DND-41 (cell line): ENCODE results near the gene GFPT1.

Experiments used
- CTCF ChIP-seq: IDR thresholded peaks from 2 replicates; pipeline ENCODE4 v1.5.1; 2012; ENCODE audit warnings: borderline replicate concordance, low read length, moderate library complexity, mild to moderate bottlenecking; ENCODE audit not compliant: poor library complexity, severe bottlenecking; ENCODE audit errors: extremely low read depth
- EZH2 ChIP-seq: IDR thresholded peaks from 3 replicates; pipeline ENCODE4 v1.6.1; 2012; ENCODE audit warnings: borderline replicate concordance, low read depth, mild to moderate bottlenecking, moderate library complexity, low read length, inconsistent platforms; ENCODE audit not compliant: severe bottlenecking

GRCh38 chr2:69279211-69279610, 107.8 kb downstream of the GFPT1 start:
- TF ChIP-seq CTCF = no peak
- no peak for TF ChIP-seq EZH2
